HG03139 (cell line): ENCODE results near the gene GFER.

ENCODE experiments used
- ATAC-seq: cut with Tn5 transposase; IDR thresholded peaks from one replicate; pipeline ENCODE4 v1.9.1; 2021; ENCODE audit not compliant: unreplicated experiment

The GFER gene

DNA sequence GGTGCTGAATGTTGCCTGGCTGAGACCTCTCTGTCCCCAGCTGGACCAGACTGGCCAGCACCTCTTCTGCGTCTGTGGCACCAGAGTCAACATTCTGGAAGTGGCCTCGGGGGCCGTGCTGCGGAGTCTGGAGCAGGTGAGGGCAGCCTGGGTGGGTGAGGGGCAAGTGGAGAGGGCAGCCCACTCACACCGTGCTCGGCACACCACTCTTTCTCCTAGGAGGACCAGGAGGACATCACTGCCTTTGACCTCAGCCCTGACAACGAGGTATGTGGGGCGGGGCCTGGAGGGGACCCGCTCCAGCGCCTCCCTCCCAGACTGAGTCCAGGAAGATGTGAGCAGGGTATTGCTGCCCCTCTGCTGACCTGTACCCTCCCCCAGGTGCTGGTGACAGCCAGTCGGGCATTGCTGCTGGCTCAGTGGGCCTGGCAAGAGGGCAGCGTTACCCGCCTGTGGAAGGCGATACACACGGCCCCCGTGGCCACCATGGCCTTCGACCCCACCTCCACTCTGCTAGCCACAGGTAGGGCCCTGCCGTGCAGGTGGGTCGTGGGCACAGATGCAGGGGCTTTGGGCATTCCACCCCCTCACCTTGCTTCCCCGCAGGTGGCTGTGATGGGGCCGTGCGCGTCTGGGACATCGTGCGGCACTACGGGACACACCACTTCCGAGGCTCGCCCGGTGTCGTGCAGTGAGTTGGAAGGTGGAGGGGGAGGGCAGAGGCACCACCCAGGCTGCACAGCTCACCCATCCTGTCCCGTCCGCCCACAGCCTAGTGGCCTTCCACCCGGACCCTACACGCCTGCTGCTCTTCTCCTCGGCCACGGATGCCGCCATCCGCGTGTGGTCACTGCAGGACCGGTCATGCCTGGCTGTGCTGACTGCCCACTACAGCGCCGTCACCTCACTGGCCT is 9.6 kb upstream of the GFER start:
- ATAC-seq = no peak

GRCh38 chr16:1975432-1976215 is 8.4 kb upstream of the GFER start:
- ATAC-seq = no peak

- no peak for ATAC-seq
Measured at GRCh38 chr16:1976216-1976520, 7.8 kb upstream of the GFER start.

- ATAC-seq = no peak
Measured at GRCh38 chr16:1976951-1977874, 6.8 kb upstream of the GFER start.

- no peak for ATAC-seq
Measured at GRCh38 chr16:1977875-1978268, 6.1 kb upstream of the GFER start.

GRCh38 chr16:1978476-1979120 is 5.4 kb upstream of the GFER start:
- ATAC-seq = no peak

- ATAC-seq = no peak
Measured at GRCh38 chr16:1979271-1980029, 4.5 kb upstream of the GFER start.

DNA sequence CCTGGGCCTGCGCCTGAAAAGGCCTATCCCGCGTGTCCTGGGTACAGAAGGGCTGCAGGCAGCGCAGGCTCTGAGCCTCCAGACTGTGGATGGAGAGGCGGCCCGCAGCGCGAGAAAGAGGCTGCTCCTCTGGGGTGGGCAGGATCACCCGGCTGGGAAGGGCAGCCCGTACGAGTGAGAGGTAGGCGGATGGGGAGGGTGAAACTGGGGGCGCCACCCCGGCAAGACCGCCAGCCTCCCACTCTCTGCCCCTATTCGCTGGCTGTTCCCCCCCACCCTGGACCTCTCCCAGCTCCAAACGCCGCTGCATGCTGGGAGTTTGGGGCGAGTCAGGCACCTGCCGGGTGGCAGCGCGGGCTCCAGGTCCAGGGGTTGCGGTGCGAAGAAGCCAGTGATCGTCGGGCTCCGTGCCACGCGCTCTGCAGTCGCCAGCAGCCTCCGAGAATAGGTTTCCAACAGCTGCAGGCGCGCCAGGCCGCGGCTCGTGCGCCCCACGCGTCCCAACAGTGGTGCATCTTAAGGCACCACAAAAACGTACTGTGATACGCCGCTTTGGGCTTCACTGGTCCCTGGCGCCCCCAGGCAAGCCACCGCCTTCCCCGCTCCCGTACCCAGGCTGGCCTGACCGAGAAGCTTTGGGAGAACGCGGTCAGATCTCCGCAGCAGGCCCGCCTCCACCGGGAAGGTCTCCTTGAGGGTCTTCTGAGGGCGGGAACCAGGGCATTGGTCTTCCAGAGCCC is 3.8 kb upstream of the GFER start:
- no peak for ATAC-seq

GRCh38 chr16:1980770-1981087 is 3.3 kb upstream of the GFER start:
- ATAC-seq = no peak

DNA sequence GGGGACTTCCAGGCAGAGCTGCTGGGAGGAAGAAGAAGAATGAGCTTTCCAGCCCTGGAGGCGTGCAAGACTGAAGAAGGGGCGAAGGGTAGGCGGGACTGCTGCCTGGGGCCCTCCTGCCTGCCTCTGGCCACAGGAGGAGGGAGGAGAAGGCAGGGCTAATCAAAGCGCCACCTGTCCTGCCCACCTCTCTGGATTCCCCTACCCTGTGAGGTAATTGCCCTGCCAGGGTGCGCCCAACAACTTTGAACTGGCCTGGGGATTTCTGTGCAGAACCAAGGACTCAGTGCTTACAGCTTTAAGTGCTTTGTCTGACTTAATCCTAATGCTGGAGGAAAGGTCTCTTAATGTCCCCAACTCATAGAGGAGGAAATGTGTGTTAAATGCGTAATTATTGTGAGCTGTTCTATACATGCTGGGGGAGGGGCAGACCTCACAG is 2.6 kb upstream of the GFER start, which contains the start of gene NOXO1:
NOXO1 (minus strand) TSS at position 72 of the 439 bp plus-strand sequence. CDS start 290 bp downstream, outside the sequence.
- no peak for ATAC-seq

- no peak for ATAC-seq
Measured at GRCh38 chr16:1982013-1982433, 2.0 kb upstream of the GFER start.

GRCh38 chr16:1982991-1983543 is 926 bp upstream of the GFER start:
- ATAC-seq = no peak

DNA sequence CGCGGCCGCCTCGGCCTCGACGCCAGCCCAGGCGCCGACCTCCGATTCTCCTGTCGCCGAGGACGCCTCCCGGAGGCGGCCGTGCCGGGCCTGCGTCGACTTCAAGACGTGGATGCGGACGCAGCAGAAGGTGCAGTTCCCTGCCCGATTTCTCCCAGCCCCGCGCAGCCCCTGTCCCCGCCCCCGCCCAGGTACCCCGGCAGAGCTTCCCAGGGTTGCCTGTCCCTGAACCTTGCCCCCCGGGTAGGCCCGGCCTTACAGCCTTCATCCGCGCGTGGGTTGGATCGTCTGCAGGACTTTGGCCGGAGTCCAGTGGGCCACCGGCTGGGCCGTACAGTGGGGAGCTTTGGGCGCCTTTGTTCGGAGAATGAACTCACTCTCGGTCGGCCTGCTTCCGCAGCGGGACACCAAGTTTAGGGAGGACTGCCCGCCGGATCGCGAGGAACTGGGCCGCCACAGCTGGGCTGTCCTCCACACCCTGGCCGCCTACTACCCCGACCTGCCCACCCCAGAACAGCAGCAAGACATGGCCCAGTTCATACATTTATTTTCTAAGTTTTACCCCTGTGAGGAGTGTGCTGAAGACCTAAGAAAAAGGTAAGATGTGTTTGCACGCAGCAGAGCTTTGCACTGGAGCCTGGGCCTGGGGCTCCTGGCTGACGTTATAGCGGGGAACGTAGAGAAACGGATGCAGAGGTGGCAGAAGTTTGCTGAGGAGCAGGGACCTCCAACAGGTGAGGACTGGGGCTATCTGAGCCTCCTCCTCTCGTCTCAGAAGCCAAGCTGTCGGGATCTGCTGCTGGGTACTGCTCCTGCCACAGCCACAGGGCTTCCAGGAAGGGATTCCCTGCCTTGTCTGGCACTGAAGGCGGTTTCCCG is 593 bp downstream of the GFER start:
- peak; percentile 5 for ATAC-seq

GRCh38 chr16:1985466-1986150 is 1.6 kb downstream of the GFER start:
- no peak for ATAC-seq

GRCh38 chr16:1987198-1987597 is 3.2 kb downstream of the GFER start:
- no peak for ATAC-seq

GRCh38 chr16:1989209-1990100 is 5.5 kb downstream of the GFER start, which contains the start of gene SYNGR3:
Gene SYNGR3, plus strand, starts transcription at chr16:1989970. Its CDS starts 133 bp downstream, at chr16:1990103.
- ATAC-seq = no peak

DNA sequence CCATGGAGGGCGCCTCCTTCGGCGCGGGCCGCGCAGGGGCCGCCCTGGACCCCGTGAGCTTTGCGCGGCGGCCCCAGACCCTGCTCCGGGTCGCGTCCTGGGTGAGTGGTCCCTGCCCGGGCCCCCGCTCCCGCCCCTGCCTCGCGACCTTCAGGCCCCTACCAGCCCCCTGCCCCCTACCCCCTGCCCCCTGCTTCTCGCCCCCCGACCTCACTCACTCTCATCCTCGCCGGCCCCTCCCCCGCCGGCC is 6.0 kb downstream of the GFER start:
- ATAC-seq = no peak
